ENCODE results near the gene SLC25A1.
"Not testable (repeated sequence)": the region's sequence is repeated elsewhere in the genome, so short reads cannot be mapped to it uniquely, and the experiment has no call there.

SLC25A1 gene

GRCh38 chr22:19206287-19206686, 27.8 kb upstream of the SLC25A1 start:
- H3K9ac ChIP-seq (ENCODE audit: low read length) = no peak overlapping the region

GRCh38 chr22:19204640-19205039, 26.1 kb upstream of the SLC25A1 start:
- no peak overlapping the region for H3K9ac ChIP-seq (ENCODE audit: low read length)
- H3K36me3 ChIP-seq (ENCODE audit: control insufficient read depth, insufficient read depth, low read length) = peaks cover 12% of the 10 kb centered on the region; the same call in 1 of the 2 replicates
- no peaks in the 10 kb centered on the region for H3K9me3 ChIP-seq (ENCODE audit: control insufficient read depth, insufficient read depth, low read depth, low read length)
- no peaks in the 10 kb centered on the region for H3K4me1 ChIP-seq (ENCODE audit: control insufficient read depth, insufficient read depth, low read length)
- no peak overlapping the region for H3K4me3 ChIP-seq (ENCODE audit: low read depth, low read length)
- H3K27me3 ChIP-seq (ENCODE audit: control insufficient read depth, insufficient read depth, low read length) = no peaks in the 10 kb centered on the region
- no peak overlapping the region for H3K27ac ChIP-seq (ENCODE audit: low read depth, low read length)

More at GRCh38 chr22:19206287-19206686, 27.8 kb upstream of the SLC25A1 start:
- no peaks in the 10 kb centered on the region for H3K4me1 ChIP-seq (ENCODE audit: control insufficient read depth, insufficient read depth, low read length)
- H3K9me3 ChIP-seq (ENCODE audit: control insufficient read depth, insufficient read depth, low read depth, low read length) = no peaks in the 10 kb centered on the region
- peaks cover 16% of the 10 kb centered on the region for H3K36me3 ChIP-seq (ENCODE audit: control insufficient read depth, insufficient read depth, low read length)
- H3K27me3 ChIP-seq (ENCODE audit: control insufficient read depth, insufficient read depth, low read length) = no peaks in the 10 kb centered on the region
- H3K4me3 ChIP-seq (ENCODE audit: low read depth, low read length) = no peak overlapping the region
- H3K27ac ChIP-seq (ENCODE audit: low read depth, low read length) = no peak overlapping the region

GRCh38 chr22:19203834-19204233, 25.3 kb upstream of the SLC25A1 start:
- H3K4me1 ChIP-seq (ENCODE audit: control insufficient read depth, insufficient read depth, low read length) = no peaks in the 10 kb centered on the region
- H3K27ac ChIP-seq (ENCODE audit: low read depth, low read length) = no peak overlapping the region

GRCh38 chr22:19202799-19203186, 24.3 kb upstream of the SLC25A1 start:
- not testable (repeated sequence) for H3K9me3 ChIP-seq (ENCODE audit: control insufficient read depth, insufficient read depth, low read depth, low read length); H3K36me3 ChIP-seq (ENCODE audit: control insufficient read depth, insufficient read depth, low read length); H3K27me3 ChIP-seq (ENCODE audit: control insufficient read depth, insufficient read depth, low read length); H3K9ac ChIP-seq (ENCODE audit: low read length); H3K4me3 ChIP-seq (ENCODE audit: low read depth, low read length); H3K4me1 ChIP-seq (ENCODE audit: control insufficient read depth, insufficient read depth, low read length); H3K27ac ChIP-seq (ENCODE audit: low read depth, low read length)

More at GRCh38 chr22:19203834-19204233, 25.3 kb upstream of the SLC25A1 start:
- H3K9me3 ChIP-seq (ENCODE audit: control insufficient read depth, insufficient read depth, low read depth, low read length) = no peaks in the 10 kb centered on the region
- no peak overlapping the region for H3K4me3 ChIP-seq (ENCODE audit: low read depth, low read length)
- no peaks in the 10 kb centered on the region for H3K27me3 ChIP-seq (ENCODE audit: control insufficient read depth, insufficient read depth, low read length)
- H3K36me3 ChIP-seq (ENCODE audit: control insufficient read depth, insufficient read depth, low read length) = peaks cover 10% of the 10 kb centered on the region; the same call in 1 of the 2 replicates
- H3K9ac ChIP-seq (ENCODE audit: low read length) = no peak overlapping the region

- Histone ChIP-seq H3K36me3 (ENCODE audit: control insufficient read depth, insufficient read depth, low read length) (peaks cover 4% of the 10 kb centered on the region; the same call in 1 of the 2 replicates), H3K9me3 (ENCODE audit: control insufficient read depth, insufficient read depth, low read depth, low read length) (no peaks in the 10 kb centered on the region), H3K27ac (ENCODE audit: low read depth, low read length) (no peak overlapping the region), H3K4me1 (ENCODE audit: control insufficient read depth, insufficient read depth, low read length) (peaks cover 6% of the 10 kb centered on the region; the same call in 1 of the 2 replicates), H3K9ac (ENCODE audit: low read length) (no peak overlapping the region), H3K4me3 (ENCODE audit: low read depth, low read length) (no peak overlapping the region), H3K27me3 (ENCODE audit: control insufficient read depth, insufficient read depth, low read length) (no peaks in the 10 kb centered on the region)
Observed at GRCh38 chr22:19201869-19202798, 23.6 kb upstream of the SLC25A1 start.

- Histone ChIP-seq H3K27me3 (ENCODE audit: control insufficient read depth, insufficient read depth, low read length) (no peaks in the 10 kb centered on the region), H3K36me3 (ENCODE audit: control insufficient read depth, insufficient read depth, low read length) (peaks cover 10% of the 10 kb centered on the region; the same call in 1 of the 2 replicates), H3K4me3 (ENCODE audit: low read depth, low read length) (no peak overlapping the region), H3K9me3 (ENCODE audit: control insufficient read depth, insufficient read depth, low read depth, low read length) (no peaks in the 10 kb centered on the region), H3K27ac (ENCODE audit: low read depth, low read length) (no peak overlapping the region), H3K4me1 (ENCODE audit: control insufficient read depth, insufficient read depth, low read length) (peaks cover 6% of the 10 kb centered on the region; the same call in 1 of the 2 replicates), H3K9ac (ENCODE audit: low read length) (no peak overlapping the region)
Observed at GRCh38 chr22:19201130-19201868, 22.8 kb upstream of the SLC25A1 start.

GRCh38 chr22:19199479-19199878, 20.9 kb upstream of the SLC25A1 start:
- H3K4me1 ChIP-seq (ENCODE audit: control insufficient read depth, insufficient read depth, low read length) = peaks cover 6% of the 10 kb centered on the region; the same call in 1 of the 2 replicates
- no peak overlapping the region for H3K4me3 ChIP-seq (ENCODE audit: low read depth, low read length)
- peaks cover 27% of the 10 kb centered on the region for H3K36me3 ChIP-seq (ENCODE audit: control insufficient read depth, insufficient read depth, low read length)
- no peak overlapping the region for H3K9ac ChIP-seq (ENCODE audit: low read length)
- H3K27me3 ChIP-seq (ENCODE audit: control insufficient read depth, insufficient read depth, low read length) = no peaks in the 10 kb centered on the region
- no peak overlapping the region for H3K27ac ChIP-seq (ENCODE audit: low read depth, low read length)
- H3K9me3 ChIP-seq (ENCODE audit: control insufficient read depth, insufficient read depth, low read depth, low read length) = no peaks in the 10 kb centered on the region

- Histone ChIP-seq H3K4me3 (ENCODE audit: low read depth, low read length) (no peak overlapping the region), H3K4me1 (ENCODE audit: control insufficient read depth, insufficient read depth, low read length) (peaks cover 6% of the 10 kb centered on the region; the same call in 1 of the 2 replicates), H3K27me3 (ENCODE audit: control insufficient read depth, insufficient read depth, low read length) (no peaks in the 10 kb centered on the region), H3K9ac (ENCODE audit: low read length) (no peak overlapping the region), H3K9me3 (ENCODE audit: control insufficient read depth, insufficient read depth, low read depth, low read length) (no peaks in the 10 kb centered on the region), H3K27ac (ENCODE audit: low read depth, low read length) (no peak overlapping the region), H3K36me3 (ENCODE audit: control insufficient read depth, insufficient read depth, low read length) (peaks cover 38% of the 10 kb centered on the region)
Observed at GRCh38 chr22:19197997-19198865, 19.7 kb upstream of the SLC25A1 start.

GRCh38 chr22:19196841-19197612, 18.5 kb upstream of the SLC25A1 start:
- Histone ChIP-seq H3K27me3 (ENCODE audit: control insufficient read depth, insufficient read depth, low read length) (no peaks in the 10 kb centered on the region), H3K36me3 (ENCODE audit: control insufficient read depth, insufficient read depth, low read length) (peaks cover 44% of the 10 kb centered on the region), H3K9ac (ENCODE audit: low read length) (no peak overlapping the region), H3K4me1 (ENCODE audit: control insufficient read depth, insufficient read depth, low read length) (peaks cover 6% of the 10 kb centered on the region; the same call in 1 of the 2 replicates), H3K9me3 (ENCODE audit: control insufficient read depth, insufficient read depth, low read depth, low read length) (no peaks in the 10 kb centered on the region), H3K4me3 (ENCODE audit: low read depth, low read length) (no peak overlapping the region), H3K27ac (ENCODE audit: low read depth, low read length) (no peak overlapping the region)
